VCaP (cell line): ENCODE measurements around the gene DAGLB.

Experiments
- H3K27ac ChIP-seq: fragments of 450-650 bp; 2 replicates; pipeline ENCODE4 v1.5.1; 2017
- TF ChIP-seq, protein P1 (sequence below): fragments of 450-650 bp; conservative IDR thresholded peaks from 2 replicates; pipeline ENCODE4 v1.5.1; 2017; ENCODE audit warnings: mild to moderate bottlenecking, moderate library complexity

Gene DAGLB

DNA sequence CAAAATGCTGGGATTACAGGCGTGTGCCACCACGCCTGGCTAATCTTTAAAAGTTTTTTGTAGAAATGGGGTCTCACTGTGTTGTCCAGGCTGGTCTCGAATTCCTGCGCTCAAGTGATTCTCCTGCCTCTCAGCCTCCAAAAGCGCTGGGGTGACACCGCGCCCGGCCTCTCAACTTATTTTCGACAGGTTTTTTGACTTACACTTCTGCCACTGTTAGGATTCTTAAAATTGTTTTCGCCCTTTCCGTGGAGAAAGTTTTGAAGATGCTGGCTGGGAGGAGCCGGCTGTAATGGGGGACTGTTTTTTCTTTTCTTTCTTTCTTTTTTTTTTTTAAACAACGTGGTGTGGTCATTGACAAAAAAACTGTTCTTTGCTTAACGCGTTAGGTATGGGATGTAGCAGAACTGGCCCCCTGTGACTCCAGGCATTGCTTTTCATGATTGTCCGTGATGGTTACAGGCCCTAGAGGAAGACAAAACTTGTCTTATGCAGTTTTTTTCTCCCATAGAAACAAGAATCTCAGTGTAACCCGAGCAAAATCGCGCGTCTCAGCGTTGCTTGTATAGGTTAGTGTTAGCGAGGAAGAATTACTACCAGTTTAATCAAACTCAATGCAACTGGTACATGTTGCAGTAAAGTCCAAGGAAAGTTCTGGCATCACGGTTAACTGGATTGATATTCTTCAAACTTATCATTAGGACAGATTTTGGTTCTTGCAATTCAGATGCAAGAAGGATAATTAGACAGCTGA, 72.2 kb downstream of the DAGLB start:
- peak overlapping the region; percentile 99 for H3K27ac ChIP-seq
- TF ChIP-seq, protein P1, sequence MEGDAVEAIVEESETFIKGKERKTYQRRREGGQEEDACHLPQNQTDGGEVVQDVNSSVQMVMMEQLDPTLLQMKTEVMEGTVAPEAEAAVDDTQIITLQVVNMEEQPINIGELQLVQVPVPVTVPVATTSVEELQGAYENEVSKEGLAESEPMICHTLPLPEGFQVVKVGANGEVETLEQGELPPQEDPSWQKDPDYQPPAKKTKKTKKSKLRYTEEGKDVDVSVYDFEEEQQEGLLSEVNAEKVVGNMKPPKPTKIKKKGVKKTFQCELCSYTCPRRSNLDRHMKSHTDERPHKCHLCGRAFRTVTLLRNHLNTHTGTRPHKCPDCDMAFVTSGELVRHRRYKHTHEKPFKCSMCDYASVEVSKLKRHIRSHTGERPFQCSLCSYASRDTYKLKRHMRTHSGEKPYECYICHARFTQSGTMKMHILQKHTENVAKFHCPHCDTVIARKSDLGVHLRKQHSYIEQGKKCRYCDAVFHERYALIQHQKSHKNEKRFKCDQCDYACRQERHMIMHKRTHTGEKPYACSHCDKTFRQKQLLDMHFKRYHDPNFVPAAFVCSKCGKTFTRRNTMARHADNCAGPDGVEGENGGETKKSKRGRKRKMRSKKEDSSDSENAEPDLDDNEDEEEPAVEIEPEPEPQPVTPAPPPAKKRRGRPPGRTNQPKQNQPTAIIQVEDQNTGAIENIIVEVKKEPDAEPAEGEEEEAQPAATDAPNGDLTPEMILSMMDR, result no peak

DNA sequence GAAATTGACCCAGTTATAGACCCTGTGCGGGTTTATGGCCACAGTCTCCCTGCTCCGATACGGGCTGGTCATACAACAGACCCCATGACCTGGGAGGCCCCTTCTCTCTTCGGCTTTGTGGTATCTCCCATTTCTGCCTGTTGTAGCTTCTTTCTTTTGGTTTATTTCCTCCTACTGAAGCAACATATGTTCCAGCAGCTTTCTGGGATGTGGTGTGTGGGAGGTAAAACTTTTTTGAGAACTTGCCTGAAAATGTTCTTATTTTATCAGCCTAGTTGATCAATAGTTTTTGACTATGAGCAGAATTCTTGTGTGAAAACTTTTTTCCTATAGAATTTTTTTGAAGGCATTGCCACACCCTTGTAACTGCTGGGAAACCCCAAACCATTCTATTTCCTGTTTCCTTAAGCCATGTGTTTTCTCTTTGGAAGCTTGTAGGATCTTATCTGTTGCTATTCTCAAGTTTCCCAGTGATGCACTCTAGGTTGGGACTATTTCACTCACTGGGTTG, 80.0 kb downstream of the DAGLB start:
- no peak overlapping the region for H3K27ac ChIP-seq
- TF ChIP-seq, protein P1, result no peak

DNA sequence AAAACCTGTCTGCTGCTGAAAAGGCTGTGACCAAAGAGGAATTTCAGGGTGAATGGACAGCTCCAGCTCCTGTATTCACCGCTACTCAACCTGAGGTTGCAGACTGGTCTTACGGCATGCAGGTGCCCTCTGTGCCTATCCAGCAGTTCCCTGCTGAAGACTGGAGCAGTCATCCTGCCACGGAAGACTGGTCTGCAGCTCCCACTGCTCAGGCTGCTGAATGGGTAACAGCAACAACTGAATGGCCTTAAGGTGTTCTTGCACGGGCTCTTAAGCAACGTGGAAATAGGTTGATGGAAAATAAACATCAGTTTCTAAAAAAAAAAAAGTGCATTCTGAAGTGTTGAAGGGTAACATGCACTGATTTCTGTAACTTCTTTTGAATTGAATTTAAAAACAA, 82.3 kb downstream of the DAGLB start:
- TF ChIP-seq, protein P1, result no peak
- no peak overlapping the region for H3K27ac ChIP-seq

DNA sequence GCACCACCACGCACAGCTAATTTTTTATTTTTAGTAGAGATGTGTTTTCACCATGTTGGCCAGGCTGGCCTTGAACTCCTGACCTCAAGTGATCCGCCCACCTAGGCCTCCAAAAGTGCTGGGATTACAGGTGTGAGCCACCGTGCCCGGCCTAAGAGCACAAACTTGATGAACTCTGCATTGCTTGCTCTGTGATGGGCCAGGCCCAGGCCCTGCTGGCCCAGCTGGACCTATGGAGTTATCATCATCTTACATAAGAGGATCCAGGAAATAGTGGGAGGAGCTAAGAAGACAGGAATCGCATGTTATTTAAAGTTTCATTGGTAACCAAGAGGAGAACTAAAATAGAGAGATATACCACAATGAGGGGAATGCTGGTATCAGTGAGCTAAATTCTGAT, 86.9 kb downstream of the DAGLB start:
- TF ChIP-seq, protein P1, result no peak
- no peak overlapping the region for H3K27ac ChIP-seq

DNA sequence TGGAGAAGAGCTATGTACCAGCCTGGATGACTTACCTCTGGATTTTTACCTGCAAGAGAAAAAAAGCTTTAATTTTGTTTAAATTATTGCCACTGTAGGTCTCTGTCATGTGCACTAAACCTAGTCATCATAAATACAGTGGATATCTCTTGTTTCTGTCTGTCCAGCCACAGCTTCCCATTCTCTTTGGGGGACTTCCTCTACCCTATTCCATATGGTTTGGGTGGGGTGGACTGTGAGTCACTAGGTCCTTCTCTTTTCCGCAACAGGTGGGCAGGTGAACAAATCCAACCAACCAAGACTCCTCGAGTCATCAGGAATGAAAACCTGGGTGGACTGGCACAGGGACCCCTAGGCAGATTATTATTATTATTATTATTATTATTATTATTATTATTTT, 88.0 kb downstream of the DAGLB start:
- TF ChIP-seq, protein P1, result no peak
- H3K27ac ChIP-seq, result no peak overlapping the region
